A549 treated with CORT108297 at 1 μM for 4 hours (cell line): ENCODE measurements around the gene PCSK7. TPM values are rescaled to one million over a fixed set of nuclear protein-coding genes. Genes with fewer than 3 reads are reported as not detected.

ENCODE experiments used
- total RNA-seq: library from RNA; stranded (reverse); fragments of 200-300 nt; extraction: Qiagen RNA extraction; gene quantifications from 5 replicates; pipeline ENCODE4 v1.2.3, GENCODE V29; 2022

Gene PCSK7, protein sequence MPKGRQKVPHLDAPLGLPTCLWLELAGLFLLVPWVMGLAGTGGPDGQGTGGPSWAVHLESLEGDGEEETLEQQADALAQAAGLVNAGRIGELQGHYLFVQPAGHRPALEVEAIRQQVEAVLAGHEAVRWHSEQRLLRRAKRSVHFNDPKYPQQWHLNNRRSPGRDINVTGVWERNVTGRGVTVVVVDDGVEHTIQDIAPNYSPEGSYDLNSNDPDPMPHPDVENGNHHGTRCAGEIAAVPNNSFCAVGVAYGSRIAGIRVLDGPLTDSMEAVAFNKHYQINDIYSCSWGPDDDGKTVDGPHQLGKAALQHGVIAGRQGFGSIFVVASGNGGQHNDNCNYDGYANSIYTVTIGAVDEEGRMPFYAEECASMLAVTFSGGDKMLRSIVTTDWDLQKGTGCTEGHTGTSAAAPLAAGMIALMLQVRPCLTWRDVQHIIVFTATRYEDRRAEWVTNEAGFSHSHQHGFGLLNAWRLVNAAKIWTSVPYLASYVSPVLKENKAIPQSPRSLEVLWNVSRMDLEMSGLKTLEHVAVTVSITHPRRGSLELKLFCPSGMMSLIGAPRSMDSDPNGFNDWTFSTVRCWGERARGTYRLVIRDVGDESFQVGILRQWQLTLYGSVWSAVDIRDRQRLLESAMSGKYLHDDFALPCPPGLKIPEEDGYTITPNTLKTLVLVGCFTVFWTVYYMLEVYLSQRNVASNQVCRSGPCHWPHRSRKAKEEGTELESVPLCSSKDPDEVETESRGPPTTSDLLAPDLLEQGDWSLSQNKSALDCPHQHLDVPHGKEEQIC
- total RNA-seq, result 13.1 to 18.4 TPM (median 17.4 TPM) in 5 replicates

DNA sequence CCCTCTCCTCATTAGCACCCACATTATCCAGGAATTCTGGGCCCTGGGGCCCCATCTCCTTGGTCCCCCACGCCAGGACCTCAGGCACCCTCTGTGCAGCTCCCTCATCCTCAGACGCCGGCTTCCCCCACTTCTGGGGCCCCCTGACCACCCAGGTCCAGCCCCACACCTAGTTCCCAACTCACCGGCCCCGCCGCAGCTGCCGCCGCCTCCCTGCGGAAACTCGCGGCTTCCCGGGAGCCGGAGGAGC lies at the start of gene PCSK7:
Gene PCSK7, minus strand, starts transcription at position 232 of the 250 bp plus-strand sequence. CDS start 2,229 bp downstream, outside the sequence.

DNA sequence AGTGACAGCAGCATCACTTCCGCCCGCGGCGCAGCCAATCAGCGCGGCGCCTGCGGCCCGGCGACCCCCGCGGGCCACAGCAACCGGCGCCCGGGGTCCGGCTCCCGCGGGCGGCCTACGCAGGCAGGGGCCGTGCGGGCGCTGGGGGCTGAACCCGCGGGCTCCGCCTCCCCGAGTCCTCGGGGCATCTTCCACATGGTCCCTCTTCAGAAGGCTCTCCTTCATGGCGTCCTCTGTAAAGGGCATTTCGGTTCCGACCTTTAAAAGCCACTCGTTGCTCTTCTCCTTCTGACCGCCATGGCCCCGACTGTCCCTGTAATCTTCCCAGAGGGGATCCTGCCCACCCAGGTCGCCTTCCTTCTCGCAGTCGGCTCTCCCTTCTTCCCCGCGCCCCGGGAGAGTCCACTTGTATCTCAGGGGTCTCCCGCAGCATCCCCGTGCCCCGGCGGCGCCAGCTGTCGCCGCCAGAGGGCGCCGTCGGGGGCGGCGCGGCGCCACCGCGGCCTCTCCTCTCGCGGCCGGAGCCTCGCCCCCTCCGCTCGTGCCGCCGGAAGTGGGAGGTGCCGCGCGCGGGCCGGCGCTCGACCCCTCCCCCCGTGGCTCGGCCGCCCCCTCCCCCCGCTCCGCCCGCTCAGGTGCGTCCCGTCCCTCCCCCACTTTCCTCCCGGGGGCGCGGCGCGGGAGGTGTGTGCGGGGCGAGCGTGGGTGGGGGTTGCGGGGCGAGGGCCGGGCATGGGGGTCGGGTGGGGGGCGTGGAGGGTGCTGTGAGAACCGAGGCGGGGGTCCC lies 412 bp upstream of the PCSK7 start, which contains the start of gene RNF214:
Gene RNF214, plus strand, starts transcription at position 580 of the 787 bp plus-strand sequence. CDS start 1,602 bp downstream, outside the sequence.

DNA sequence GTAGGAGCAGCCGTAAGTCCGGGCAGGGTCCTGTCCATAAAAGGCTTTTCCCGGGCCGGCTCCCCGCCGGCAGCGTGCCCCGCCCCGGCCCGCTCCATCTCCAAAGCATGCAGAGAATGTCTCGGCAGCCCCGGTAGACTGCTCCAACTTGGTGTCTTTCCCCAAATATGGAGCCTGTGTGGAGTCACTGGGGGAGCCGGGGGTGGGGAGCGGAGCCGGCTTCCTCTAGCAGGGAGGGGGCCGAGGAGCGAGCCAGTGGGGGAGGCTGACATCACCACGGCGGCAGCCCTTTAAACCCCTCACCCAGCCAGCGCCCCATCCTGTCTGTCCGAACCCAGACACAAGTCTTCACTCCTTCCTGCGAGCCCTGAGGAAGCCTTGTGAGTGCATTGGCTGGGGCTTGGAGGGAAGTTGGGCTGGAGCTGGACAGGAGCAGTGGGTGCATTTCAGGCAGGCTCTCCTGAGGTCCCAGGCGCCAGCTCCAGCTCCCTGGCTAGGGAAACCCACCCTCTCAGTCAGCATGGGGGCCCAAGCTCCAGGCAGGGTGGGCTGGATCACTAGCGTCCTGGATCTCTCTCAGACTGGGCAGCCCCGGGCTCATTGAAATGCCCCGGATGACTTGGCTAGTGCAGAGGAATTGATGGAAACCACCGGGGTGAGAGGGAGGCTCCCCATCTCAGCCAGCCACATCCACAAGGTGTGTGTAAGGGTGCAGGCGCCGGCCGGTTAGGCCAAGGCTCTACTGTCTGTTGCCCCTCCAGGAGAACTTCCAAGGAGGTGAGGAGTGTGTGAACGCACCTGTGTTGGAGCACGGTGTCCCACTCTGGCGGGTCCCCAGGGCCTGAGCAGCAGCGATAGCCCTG lies 32.6 kb downstream of the PCSK7 start, which contains the start of gene TAGLN:
Gene TAGLN, plus strand, starts transcription at position 318 of the 863 bp plus-strand sequence. CDS start 3,644 bp downstream, outside the sequence.

DNA sequence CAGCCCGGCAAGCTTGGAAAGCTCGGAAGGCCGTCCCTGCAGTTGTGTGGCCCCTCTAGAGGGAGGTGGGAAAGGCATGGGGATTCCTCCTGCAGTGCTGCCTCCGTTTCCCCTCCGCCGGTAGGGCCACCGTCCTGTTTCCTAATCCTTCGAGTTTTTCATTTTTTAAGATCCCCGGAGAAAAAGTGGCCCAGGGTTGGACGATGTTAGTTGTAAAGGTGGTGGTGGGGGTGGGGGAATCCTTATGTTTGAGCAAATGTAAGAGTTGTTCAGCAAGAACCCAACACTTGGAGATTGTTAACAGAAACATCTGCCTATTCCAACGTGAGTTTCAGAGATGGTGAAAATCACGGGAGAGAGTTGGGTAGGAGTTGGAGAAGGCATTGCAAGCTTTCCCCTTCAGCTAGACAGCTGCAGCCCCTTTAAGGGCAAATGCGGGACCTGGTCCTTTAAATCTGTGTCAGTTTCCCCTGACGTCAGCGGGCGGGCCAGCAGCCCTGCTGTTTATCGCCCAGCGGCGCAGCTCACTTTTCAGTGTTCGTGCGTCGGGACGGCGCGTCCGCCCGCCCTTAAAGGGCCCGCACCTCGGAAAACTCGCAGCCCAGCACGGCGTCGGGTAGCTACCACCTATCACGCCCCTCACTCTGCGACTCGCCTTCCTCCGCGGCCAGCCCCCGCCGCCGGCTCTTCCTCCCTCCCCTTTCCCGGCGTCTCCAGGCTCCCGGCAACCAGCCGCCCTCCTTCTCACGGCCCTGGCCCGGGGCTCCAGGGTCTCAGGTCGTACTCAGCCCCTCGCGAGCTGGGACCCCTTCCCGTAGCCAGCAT lies 53.5 kb downstream of the PCSK7 start, which contains the start of gene SIDT2:
Gene SIDT2, plus strand, starts transcription at position 534 of the 825 bp plus-strand sequence. CDS start 521 bp downstream, outside the sequence.

Other genes with a start within 250 kb of the PCSK7 start
- gene SIK3, start 133.6 kb downstream of the PCSK7 start, total RNA-seq, result 8.1 to 10.2 TPM (median 9.1 TPM) in 5 replicates
- gene PAFAH1B2, start 87.8 kb downstream of the PCSK7 start, total RNA-seq, result 31.3 to 43.8 TPM (median 35.1 TPM) in 5 replicates
- gene SIDT2, start 53.3 kb downstream of the PCSK7 start, total RNA-seq, result 3.3 to 5.1 TPM (median 5.1 TPM) in 5 replicates
- gene TAGLN, start 32.7 kb downstream of the PCSK7 start, total RNA-seq, result 61.4 to 151 TPM (median 112 TPM) in 5 replicates
- gene RNF214, start 598 bp upstream of the PCSK7 start, total RNA-seq, result 8.3 to 12.3 TPM (median 9.2 TPM) in 5 replicates
- 1.4 to 2.2 TPM (median 1.8 TPM) in 5 replicates for gene BACE1-AS, start 59.3 kb upstream of the PCSK7 start, total RNA-seq
- 8.4 to 10.3 TPM (median 8.8 TPM) in 5 replicates for gene BACE1, start 84.2 kb upstream of the PCSK7 start, total RNA-seq
- 15.0 to 19.3 TPM (median 16.1 TPM) in 5 replicates for gene CEP164, start 95.8 kb upstream of the PCSK7 start, total RNA-seq